HEK293 (cell line): Measurements from ENCODE around the gene PCSK5.

Source experiments
- CTCF ChIP-seq: fragments of 450-650 bp; formaldehyde crosslinking; IDR thresholded peaks from 2 replicates; pipeline ENCODE4 v1.5.1; 2016; ENCODE audit warnings: missing biosample characterization, missing genetic modification characterization
- MZF1 ChIP-seq: fragments of 450-650 bp; formaldehyde crosslinking; IDR thresholded peaks from 2 replicates; pipeline ENCODE4 v1.5.1; 2017; ENCODE audit warnings: missing biosample characterization, missing genetic modification characterization, borderline replicate concordance
- PBX3 ChIP-seq: sonication (generic); formaldehyde crosslinking; IDR thresholded peaks from 2 replicates; pipeline ENCODE4 v1.8.1; 2022; ENCODE audit warnings: mild to moderate bottlenecking, moderate library complexity, missing genetic modification reagents
- TSHZ1 ChIP-seq: fragments of 450-650 bp; formaldehyde crosslinking; IDR thresholded peaks from 2 replicates; pipeline ENCODE4 v1.5.1; 2016; ENCODE audit warnings: missing biosample characterization, missing genetic modification characterization, borderline replicate concordance
- ZEB2 ChIP-seq: fragments of 450-650 bp; formaldehyde crosslinking; IDR thresholded peaks from 2 replicates; pipeline ENCODE4 v1.5.1; 2016; ENCODE audit warnings: missing biosample characterization, missing genetic modification characterization
- ZIC2 ChIP-seq: fragments of 450-650 bp; formaldehyde crosslinking; IDR thresholded peaks from 2 replicates; pipeline ENCODE4 v1.5.1; 2016; ENCODE audit warnings: missing biosample characterization, missing genetic modification characterization
- ZNF175 ChIP-seq: fragments of 450-650 bp; formaldehyde crosslinking; IDR thresholded peaks from 2 replicates; pipeline ENCODE4 v1.5.1; 2016; ENCODE audit warnings: missing biosample characterization, missing genetic modification characterization
- ZNF184 ChIP-seq: fragments of 450-650 bp; IDR thresholded peaks from 2 replicates; pipeline ENCODE4 v1.5.1; 2018; ENCODE audit warnings: missing biosample characterization, mild to moderate bottlenecking, missing genetic modification characterization
- ZNF558 ChIP-seq: fragments of 450-650 bp; formaldehyde crosslinking; IDR thresholded peaks from 2 replicates; pipeline ENCODE4 v1.5.1; 2016; ENCODE audit warnings: missing biosample characterization, missing genetic modification characterization
- ZNF701 ChIP-seq: fragments of 450-650 bp; formaldehyde crosslinking; IDR thresholded peaks from 2 replicates; pipeline ENCODE4 v1.5.1; 2016; ENCODE audit warnings: missing biosample characterization, missing genetic modification characterization
- TF ChIP-seq, protein P1 (sequence below): fragments of 450-650 bp; formaldehyde crosslinking; IDR thresholded peaks from 2 replicates; pipeline ENCODE4 v1.5.1; 2017; ENCODE audit warnings: missing biosample characterization, missing genetic modification characterization

- TF ChIP-seq, protein P1, sequence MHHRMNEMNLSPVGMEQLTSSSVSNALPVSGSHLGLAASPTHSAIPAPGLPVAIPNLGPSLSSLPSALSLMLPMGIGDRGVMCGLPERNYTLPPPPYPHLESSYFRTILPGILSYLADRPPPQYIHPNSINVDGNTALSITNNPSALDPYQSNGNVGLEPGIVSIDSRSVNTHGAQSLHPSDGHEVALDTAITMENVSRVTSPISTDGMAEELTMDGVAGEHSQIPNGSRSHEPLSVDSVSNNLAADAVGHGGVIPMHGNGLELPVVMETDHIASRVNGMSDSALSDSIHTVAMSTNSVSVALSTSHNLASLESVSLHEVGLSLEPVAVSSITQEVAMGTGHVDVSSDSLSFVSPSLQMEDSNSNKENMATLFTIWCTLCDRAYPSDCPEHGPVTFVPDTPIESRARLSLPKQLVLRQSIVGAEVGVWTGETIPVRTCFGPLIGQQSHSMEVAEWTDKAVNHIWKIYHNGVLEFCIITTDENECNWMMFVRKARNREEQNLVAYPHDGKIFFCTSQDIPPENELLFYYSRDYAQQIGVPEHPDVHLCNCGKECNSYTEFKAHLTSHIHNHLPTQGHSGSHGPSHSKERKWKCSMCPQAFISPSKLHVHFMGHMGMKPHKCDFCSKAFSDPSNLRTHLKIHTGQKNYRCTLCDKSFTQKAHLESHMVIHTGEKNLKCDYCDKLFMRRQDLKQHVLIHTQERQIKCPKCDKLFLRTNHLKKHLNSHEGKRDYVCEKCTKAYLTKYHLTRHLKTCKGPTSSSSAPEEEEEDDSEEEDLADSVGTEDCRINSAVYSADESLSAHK (tag by site-specific recombination), result no peak
- TF ChIP-seq CTCF (tag by site-specific recombination) (no peak), ZEB2 (tag by site-specific recombination) (no peak), ZNF701 (tag by site-specific recombination) (no peak), ZIC2 (tag by site-specific recombination) (no peak), ZNF175 (tag by site-specific recombination) (no peak), MZF1 (tag by site-specific recombination) (no peak), ZNF184 (tag by site-specific recombination) (no peak), TSHZ1 (tag by site-specific recombination) (no peak), ZNF558 (no peak), PBX3 (CRISPR knock-in tag) (no peak)
These were observed 483.5 kb downstream of the PCSK5 start for GRCh38 chr9:76373784-76374474.
